ENCODE data around the gene BCAN.
"Not testable (repeated sequence)": the region's sequence is repeated elsewhere in the genome, so short reads cannot be mapped to it uniquely, and the experiment has no call there.

Gene BCAN, protein sequence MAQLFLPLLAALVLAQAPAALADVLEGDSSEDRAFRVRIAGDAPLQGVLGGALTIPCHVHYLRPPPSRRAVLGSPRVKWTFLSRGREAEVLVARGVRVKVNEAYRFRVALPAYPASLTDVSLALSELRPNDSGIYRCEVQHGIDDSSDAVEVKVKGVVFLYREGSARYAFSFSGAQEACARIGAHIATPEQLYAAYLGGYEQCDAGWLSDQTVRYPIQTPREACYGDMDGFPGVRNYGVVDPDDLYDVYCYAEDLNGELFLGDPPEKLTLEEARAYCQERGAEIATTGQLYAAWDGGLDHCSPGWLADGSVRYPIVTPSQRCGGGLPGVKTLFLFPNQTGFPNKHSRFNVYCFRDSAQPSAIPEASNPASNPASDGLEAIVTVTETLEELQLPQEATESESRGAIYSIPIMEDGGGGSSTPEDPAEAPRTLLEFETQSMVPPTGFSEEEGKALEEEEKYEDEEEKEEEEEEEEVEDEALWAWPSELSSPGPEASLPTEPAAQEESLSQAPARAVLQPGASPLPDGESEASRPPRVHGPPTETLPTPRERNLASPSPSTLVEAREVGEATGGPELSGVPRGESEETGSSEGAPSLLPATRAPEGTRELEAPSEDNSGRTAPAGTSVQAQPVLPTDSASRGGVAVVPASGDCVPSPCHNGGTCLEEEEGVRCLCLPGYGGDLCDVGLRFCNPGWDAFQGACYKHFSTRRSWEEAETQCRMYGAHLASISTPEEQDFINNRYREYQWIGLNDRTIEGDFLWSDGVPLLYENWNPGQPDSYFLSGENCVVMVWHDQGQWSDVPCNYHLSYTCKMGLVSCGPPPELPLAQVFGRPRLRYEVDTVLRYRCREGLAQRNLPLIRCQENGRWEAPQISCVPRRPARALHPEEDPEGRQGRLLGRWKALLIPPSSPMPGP

DNA sequence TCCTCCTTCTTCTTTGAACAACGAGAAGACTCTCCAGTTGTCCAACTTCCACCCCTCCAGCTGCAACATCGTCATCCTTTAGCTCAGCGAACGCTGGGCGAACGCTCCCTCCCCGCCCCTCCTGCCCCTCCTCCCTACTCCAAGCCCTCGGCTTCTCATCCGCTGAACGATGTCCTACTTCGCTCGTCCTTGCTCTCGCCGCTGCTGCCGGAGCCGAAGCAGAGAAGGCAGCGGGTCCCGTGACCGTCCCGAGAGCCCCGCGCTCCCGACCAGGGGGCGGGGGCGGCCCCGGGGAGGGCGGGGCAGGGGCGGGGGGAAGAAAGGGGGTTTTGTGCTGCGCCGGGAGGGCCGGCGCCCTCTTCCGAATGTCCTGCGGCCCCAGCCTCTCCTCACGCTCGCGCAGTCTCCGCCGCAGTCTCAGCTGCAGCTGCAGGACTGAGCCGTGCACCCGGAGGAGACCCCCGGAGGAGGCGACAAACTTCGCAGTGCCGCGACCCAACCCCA is at the start of gene BCAN:
BCAN (plus strand) TSS at position 357 of the 504 bp plus-strand sequence. CDS start 3,938 bp downstream, outside the sequence.
- no peak for DNase-seq

DNA sequence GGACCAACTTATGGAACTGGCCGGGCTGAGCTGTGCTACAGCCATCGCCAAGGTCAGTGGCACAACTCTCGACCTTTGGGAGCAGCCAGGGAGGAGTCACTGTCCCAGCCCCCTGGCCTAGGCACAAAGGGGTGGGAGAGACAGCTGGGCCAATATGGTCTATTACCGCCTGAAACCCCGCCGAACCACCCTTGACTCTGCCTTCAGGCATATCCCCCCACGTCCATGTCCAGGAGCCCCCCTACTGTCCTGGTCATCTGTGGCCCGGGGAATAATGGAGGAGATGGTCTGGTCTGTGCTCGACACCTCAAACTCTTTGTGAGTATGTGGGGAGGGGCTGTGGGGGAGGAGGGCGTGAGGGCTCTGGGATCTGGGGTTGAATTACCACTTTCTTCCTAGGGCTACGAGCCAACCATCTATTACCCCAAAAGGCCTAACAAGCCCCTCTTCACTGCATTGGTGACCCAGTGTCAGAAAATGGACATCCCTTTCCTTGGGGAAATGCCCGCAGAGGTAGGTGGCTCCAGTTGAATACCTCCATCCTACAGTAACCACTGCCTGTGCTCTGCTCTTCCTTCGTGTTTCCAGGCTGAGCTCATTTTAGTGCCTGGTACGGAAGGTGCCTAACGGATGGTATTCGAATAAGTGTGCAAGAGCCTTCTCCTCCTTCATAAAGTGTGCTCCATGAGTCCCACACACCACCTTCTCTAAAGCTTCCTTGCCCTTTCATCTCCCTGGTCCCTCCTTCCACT is 49.6 kb upstream of the BCAN start:
- DNase-seq, result no peak

DNA sequence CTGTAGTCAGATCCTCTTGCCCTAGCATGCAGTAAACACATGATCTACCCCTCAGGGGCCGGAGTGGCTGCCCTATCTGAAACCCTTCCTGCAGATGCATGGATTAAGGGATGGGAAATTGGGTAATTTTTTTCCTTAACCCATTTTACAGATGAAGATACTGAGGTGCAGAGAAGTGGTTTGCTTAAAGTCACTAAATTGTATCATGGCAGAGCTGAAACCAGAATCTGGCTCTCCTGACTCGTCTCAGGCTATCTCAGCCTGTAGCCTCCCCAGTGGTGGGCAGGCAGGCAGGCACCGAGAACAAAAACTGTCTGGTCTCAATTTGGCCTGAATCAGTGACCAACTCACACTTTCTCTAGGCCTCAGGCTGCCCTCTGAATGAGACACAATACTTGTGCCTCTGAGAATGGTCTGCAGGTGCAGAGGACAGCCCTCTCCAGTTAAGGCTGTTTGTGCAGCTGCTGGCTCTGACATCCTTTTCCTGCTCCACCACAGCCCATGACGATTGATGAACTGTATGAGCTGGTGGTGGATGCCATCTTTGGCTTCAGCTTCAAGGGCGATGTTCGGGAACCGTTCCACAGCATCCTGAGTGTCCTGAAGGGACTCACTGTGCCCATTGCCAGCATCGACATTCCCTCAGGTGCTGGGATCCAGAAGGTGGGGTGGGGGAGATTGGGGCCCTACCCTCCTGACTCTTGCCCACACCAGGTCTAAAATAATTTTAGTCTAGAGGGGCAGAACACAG is 48.8 kb upstream of the BCAN start:
- no peak for DNase-seq

DNA sequence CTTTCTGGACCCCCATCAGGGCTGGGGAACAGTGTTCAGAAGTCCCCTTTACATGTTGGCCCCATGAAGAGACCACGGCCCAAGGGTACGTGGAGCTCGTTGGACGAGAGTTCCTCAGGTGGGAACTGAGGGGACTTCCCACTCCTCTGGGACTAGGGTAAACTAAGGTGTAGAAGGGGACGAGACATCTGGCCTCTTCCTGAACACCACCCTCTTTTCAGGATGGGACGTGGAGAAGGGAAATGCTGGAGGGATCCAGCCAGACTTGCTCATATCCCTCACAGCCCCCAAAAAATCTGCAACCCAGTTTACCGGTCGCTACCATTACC is 48.3 kb upstream of the BCAN start:
- no peak for DNase-seq

DNA sequence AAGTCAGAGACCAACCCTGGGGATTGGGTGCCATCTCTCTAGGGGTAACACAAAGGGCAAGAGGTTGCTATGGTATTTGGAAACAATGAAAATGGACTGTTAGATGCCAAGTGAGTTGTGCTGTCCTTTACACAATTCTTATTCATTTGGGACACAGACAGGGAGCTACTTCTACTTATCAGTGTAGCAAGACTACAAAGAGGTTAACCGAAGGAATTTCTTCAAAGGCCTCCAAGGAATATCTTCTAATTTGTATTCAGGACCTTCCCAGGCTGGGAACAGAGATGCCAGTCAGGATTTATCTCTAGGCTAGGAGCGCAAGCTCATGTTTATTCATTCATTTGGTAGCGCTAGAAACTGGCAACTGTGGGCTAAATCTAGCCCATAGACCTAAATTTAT is 47.7 kb upstream of the BCAN start:
- no peak for DNase-seq

DNA sequence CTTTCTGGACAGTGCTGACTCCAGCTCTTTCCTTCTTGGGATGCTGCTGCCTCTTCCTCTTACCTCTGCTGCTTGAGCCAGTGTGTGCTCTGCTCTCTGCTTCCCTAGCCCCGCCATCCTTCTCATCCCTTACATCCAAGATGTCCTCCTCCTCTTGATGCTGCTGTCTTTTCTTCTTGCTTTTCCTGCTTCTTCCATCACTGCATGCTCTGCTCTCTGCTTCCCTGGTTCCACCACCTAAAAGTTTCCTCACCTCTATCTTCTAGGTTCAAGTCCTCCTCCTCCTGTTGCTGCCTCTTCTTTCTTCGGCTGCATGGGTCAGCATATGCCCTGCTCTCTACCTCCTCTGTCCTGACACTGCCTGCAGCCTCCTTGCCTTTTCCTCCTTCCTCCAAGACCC is 46.9 kb upstream of the BCAN start:
- DNase-seq, result no peak

DNA sequence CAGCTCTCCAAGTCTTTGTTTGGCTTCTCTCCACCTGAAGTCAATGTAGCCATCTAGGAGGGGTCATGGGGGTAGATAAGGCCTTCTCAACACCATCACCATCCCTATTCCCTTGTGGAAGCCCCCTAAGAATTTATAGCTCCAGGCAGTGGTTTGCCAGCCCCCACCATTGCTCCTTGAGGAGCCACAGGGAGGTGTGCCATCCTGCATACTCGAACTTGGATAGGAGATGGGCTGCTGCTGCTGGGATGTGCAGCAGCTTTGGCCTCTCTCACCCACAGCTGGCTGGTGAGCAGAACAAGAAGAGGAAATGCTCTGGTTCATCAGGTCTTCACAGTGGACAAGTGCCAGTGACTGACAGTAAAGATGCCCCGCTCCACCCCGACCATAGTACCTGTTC is 45.5 kb upstream of the BCAN start:
- no peak for DNase-seq

DNA sequence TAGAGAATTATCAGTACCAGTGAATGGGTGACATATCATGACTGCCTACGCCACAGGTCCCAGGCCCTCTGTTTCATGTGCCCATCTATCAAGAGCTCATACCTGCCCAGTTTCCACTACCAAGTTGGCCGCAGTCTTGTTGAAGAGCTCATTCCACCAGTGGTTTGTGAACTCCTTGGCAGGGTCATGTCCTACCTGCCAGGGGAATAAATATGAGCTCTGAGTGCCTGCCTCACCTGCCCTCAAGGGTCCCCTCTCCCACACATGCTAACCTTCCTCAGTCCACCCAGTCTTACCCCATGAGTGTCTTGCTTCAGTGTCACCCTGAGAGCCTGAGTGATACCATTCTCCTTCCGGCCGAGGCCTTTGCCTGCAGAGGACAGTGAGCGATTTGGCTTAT is 43.8 kb upstream of the BCAN start:
- no peak for DNase-seq

DNA sequence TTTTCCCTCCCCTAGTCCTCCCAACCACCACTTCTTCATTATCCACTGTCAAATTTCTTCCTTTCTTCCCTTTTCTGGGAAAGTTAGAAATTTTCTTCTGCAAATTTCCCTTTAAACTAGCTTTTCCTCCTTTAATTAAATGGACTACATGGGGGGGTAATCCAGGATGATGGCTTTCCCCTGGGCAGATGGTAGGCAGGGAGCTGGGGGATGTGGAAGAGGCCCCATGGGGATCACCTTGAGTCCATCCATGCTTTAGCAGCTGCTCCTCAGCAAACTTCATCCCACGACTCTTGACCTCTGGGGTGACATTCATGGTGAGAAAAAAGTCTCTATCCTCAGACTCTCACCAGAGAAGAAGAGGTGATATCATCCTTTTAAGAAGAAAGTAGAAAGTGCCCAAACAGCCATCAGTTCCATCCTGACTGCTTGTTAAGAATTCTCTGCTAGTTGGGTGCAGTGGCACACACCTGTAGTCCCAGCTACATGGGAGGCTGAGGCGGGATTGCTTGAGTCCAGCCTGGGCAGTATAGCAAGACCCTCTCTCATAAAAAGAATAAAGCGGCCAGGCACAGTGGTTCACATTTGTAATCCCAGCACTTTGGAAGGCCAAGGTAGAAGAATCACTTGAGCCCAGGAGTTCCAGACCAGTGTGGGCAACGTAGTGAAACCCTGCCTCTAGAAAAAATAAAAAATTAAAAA is 43.0 kb upstream of the BCAN start:
- no peak for DNase-seq

DNA sequence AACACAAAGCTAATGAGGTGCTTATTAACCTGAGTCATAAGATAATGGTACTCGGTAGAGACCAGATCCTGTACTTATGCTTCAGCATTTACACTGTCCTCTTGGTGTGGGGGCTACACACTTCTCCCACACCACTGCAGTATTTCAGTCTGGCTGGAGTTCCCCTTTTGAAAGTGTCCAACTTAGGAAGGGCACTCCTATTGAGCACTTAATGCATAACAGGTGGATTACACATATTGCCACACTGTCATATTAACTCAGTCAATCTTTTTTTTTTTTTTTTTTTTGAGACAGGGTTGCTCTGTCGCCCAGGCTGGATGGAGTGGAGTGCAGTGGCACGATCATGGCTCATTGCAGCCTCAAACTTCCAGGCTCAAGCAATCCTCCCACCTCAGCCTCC is 42.1 kb upstream of the BCAN start:
- peak; percentile 62 for DNase-seq

DNA sequence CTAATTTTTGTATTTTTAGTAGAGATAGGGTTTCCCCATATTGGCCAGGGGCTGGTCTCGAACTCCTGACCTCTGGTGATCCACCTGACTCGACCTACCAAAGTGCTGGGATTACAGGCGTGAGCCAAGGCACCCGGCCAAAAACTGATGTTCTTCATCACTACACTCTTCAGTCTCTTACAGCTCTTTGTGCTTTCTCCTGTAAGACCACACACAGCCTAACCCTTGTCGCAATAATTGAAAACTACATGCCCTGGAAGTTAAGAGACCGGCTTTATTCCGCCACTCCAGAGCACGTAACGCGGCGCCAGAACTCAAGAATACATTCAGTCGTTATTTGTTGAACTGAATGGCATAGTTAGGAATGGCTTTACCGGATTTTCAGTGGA is 41.2 kb upstream of the BCAN start:
- no peak for DNase-seq

DNA sequence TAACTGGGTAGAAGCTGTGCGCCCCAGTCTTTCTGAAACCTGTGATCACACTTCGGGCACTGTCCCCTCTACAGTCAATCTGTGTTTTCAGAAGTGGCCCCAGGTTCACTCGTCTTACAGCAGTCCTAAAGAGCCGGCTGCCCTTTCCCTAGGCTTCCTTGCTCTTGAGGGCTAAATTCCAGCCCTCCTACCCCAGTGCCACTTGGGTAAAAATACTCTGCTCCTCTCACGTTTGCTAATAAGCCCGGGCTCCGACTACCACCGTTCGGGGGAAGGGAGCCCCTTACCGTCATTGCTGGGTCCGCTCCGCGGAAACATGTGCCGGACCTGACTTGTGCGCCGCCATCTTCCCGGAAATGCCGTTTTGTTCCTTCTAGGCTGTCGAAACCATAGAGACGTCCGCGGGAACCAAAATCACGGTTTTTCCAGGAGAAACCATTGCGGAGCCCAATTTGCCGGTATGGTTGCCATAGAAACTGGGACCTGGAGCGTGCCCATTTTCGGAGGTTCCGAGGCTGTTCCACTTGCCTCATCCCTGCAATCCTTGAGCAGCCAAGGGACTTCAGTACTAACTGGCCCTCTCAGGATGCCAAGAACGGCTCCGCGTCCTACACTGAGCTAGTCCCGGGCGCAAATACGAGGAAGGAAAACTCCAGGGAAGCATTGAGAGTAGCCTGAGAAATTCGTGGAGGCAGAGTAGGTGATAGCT is 40.6 kb upstream of the BCAN start, which contains the start of gene GPATCH4:
GPATCH4 (minus strand) TSS at position 358 of the 709 bp plus-strand sequence.
- DNase-seq, result no peak

DNA sequence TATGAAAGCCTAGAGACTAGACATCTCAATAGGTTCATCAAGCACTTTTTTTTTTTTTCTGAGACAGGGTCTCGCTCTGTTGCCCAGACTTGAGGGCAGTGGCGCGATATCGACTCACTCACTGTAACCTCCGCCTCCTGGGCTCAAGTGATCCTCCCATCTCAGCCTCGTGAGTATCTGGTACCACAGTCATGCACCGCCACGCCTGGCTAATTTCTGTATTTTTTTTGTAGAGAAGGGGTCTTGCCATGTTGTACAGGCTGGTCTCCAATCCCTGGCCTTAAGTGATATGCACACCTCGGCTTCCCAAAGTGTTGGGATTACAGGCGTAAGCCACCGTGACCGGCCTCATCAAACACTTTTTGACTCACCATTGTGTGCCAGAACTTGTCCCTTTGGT is 40.0 kb upstream of the BCAN start:
- no peak for DNase-seq

DNA sequence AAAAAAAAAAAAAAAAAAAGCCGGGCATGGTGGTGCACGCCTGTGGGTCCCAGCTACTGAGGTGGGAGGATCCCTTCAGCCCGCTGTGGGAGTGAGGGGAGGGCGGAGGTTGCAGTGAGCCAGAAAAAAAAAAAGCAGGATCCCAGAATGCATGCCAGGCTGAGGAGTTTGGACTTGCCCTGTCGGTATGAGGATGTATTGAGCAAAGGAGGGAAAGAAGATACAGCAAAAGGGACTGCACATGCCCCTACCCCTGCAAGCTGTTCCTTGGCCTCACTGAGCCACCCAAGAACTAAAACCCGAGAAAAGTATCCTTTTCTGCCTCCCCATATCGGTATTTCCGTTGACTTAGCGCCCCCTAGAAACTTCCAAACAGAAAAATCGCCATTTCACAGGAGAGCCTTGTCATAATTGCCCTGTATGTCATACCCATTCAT is 39.3 kb upstream of the BCAN start:
- DNase-seq, result no peak

DNA sequence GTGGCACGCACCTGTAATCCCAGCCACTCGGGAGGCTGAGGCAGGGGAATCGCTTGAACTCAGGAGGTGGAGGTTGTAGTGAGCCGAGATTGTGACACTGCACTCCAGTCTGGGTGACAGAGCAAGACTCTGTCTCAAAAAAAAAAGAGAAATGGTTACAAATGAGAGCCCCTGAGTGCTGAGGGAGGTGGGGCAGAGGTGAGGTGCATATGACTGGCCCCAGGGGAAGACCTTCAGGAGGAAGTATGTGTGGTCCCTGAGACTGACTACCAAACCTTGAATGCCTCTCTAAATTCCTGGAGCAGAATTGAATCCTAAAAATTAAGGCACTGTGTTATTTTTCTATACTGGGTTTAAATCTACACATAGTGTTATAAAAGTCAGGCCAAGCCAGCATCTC is 34.6 kb upstream of the BCAN start:
- DNase-seq, result not testable (repeated sequence)

DNA sequence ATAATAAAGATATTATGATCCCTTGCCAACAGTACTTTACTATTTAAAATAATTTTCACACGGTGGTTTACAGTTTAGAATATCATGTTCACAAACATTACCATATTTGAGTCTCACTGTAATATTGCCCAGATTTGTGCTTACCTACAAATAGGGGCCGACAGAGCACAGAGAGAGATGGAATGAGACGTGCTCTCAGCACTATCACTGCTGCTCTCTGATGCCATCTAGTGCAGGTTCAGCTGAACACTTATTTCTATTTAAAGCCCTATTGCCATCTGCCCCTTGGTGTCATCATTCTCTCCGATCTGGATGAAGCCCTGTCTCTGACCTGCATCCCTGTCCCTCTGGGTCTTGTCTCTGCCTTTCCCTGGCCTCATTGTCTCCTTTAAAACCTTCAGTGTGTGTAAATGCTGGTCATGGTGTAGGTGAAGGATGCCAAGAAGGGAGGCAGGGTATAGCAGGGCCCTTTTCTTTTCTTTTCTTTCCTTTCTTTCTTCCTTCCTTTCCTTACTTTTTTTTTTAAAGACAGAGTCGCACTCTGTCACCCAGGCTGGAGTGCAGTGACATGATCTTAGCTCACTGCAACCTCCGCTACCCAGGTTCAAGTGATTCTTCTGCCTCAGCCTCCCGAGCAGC is 33.8 kb upstream of the BCAN start:
- peak; percentile 84 for DNase-seq

DNA sequence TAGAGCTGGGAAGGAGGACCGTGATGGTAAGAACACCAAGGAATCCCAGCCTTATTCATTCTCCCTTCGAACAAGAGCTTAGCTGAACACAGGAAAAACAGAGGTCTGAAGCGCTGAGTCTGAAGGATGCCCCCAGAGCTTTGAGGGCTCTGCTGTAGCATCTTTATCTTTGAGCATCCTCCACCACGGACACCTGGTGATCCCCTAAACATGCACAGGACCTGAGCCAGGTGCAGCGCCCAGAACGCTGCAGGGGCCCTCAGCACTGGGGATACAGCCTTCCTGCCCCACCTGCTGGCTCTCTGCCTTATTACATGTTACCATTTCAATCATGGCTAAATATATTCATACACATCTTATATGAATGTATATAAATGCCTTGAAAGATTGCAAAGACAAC is 32.9 kb upstream of the BCAN start:
- no peak for DNase-seq

DNA sequence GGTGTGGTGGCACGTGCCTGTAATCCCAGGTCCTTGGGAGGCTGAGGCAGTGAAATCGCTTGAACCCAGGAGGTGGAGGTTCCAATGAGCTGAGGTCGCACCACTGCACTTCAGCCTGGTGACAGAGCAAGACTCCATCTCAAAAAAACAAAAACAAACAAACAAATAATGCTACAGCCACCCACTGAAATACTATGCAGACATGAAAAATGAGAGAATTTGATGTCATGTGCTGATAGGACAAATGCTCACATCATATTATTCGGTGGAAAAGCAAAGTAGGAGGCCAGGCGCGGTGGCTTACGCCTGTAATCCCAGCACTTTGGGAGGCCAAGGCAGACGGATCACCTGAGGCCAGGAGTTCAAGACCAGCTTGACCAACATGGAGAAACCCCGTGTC is 31.8 kb upstream of the BCAN start:
- not testable (repeated sequence) for DNase-seq

DNA sequence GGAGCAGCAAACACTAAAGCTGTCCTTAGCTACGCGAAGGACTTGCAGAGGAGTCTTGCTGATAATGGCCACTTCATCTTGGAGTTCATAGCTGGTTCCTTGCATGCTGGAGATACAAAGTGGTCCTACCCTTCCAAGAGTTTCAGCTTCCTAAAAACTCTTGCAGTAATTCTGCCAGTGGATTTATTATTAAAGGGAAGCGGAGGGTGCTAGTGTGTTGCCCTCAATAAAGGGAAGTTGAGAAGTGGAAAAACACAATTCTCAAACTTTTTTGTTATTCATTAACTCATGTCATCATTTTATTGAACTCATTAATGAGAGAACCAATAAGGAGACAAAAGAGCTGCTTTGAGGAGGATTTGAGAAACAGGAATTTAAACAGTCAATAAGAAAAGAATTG is 29.3 kb upstream of the BCAN start:
- no peak for DNase-seq

DNA sequence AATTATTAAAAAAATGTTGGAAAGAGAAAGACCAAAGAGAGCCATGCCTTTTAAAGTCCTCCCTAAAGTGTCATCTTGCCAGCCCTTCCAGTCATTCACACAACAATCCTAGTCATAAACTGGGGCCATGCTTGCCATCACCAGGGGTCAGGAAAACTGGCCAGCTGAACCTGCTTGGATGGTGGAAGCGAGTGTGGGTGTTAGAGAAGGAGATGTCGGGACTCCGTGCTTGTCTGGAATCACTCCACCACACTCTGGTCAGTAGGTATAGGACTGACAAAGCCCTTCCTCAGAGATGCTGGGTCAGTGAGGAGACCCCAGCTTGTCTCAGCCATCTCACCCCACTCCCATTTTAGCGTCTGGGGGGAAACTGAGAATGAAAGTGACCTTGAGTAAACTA is 26.0 kb upstream of the BCAN start:
- DNase-seq, result no peak

DNA sequence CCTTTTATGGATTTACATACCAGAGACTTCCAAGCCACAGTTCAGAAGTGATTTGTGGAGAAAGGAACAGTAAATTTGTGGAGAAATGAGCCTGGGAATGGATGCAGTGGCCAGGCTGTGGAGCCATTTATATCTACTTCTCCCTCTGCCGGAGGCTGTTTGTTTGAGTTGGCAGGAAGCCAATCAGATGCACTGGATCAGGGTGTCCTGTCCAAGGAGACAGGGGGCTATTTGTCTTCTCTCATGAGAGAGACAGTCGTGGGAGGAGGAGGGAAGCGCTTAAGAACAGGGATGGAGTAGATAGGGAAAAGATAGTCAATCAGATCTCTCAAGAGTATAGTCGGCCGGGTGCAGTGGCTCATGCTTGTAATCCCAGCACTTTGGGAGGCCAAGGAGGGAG is 25.5 kb upstream of the BCAN start:
- DNase-seq, result no peak

Data from SIG-M5 (cell line).